ENCODE results near the gene CCNL2. TPM values are rescaled to one million over a fixed set of nuclear protein-coding genes. Genes with fewer than 3 reads are reported as not detected.
"Not testable (repeated sequence)": the region's sequence is repeated elsewhere in the genome, so short reads cannot be mapped to it uniquely, and the experiment has no call there.

Gene CCNL2
- 100 to 1,000 TPM in 3 of 4 donors, 10 to 100 TPM in 1; 71.9 to 224 (median 198) TPM for polyA plus RNA-seq
- long read RNA-seq, donor 1 = 0 reads
- long read RNA-seq, donor 2, transcript CCNL2-204 (6 exons, 3,082 nt) = major isoform, 9 of 23 reads
- long read RNA-seq, donor 2, partial matches to known transcripts = 0 of 23 reads
- long read RNA-seq, donor 2, other reads (novel, unspliced or antisense) = 5 of 23 reads
- long read RNA-seq, donor 3, transcript CCNL2-204 (6 exons, 3,082 nt) = major isoform, 10 of 75 reads
- long read RNA-seq, donor 3, transcript CCNL2-202 (6 exons, 1,186 nt) = minor isoform, 9 of 75 reads
- long read RNA-seq, donor 3, transcript CCNL2-206 (3 exons, 1,941 nt) = minor isoform, 6 of 75 reads
- long read RNA-seq, donor 3, partial matches to known transcripts = 45 of 75 reads
- long read RNA-seq, donor 3, other reads (novel, unspliced or antisense) = 0 of 75 reads
- long read RNA-seq, donor 4 = 0 reads
- long read RNA-seq, donor 5, transcript CCNL2-204 (6 exons, 3,082 nt) = major isoform, 6 of 11 reads
- long read RNA-seq, donor 5, partial matches to known transcripts = 0 of 11 reads
- long read RNA-seq, donor 5, other reads (novel, unspliced or antisense) = 0 of 11 reads
- long read RNA-seq, donor 6, transcript CCNL2-202 (6 exons, 1,186 nt) = minor isoform, 11 of 40 reads
- long read RNA-seq, donor 6, transcript CCNL2-204 (6 exons, 3,082 nt) = major isoform, 14 of 40 reads
- long read RNA-seq, donor 6, transcript CCNL2-206 (3 exons, 1,941 nt) = minor isoform, 6 of 40 reads
- long read RNA-seq, donor 6, partial matches to known transcripts = 0 of 40 reads
- long read RNA-seq, donor 6, other reads (novel, unspliced or antisense) = 5 of 40 reads
- long read RNA-seq, donor 7 = 0 reads
- long read RNA-seq, donor 8, partial matches to known transcripts = 0 of 7 reads
- long read RNA-seq, donor 8, other reads (novel, unspliced or antisense) = 0 of 7 reads
- long read RNA-seq, donor 9, transcript CCNL2-204 (6 exons, 3,082 nt) = major isoform, 6 of 13 reads
- long read RNA-seq, donor 9, partial matches to known transcripts = 0 of 13 reads
- long read RNA-seq, donor 9, other reads (novel, unspliced or antisense) = 0 of 13 reads
- long read RNA-seq, donor 10, transcript CCNL2-202 (6 exons, 1,186 nt) = minor isoform, 15 of 70 reads
- long read RNA-seq, donor 10, transcript CCNL2-204 (6 exons, 3,082 nt) = major isoform, 26 of 70 reads
- long read RNA-seq, donor 10, transcript CCNL2-206 (3 exons, 1,941 nt) = minor isoform, 5 of 70 reads
- long read RNA-seq, donor 10, partial matches to known transcripts = 0 of 70 reads
- long read RNA-seq, donor 10, other reads (novel, unspliced or antisense) = 22 of 70 reads

DNA sequence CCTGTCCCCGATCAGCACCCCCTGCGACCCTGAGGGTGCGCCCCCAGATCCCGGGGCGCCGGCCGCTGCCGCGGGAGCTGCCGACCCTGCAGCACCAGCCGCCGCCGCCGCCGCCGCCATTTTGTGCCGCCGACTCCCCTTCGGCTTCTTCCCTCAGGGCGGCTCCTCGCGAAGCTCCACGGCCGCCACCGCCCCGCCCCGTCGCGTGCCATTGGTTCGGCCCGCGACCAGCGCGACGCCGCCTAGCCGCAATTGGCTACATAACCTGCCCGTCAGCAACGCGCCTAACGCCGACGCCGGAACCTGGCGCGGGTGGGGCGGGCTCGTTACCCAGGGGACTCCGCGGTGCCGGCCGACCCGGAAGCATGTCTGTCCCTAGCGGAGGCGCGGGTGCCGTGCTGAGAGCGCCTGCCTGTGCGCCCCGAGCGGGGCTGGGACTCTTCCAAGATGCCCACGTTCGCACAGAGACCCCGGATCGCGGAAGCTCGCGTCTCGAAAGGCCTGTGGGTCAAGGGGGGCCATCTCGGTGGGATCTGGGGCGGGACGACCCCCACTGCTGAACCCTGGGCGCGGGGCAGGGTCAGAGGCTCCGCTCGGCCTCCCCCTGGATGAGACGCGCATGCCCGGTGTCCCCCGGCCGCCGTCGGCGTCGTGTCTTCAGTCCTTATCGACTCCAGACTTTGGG, at the start of gene CCNL2:
CCNL2 (minus strand) TSS at position 149 of the 685 bp plus-strand sequence; CDS start at position 120, 29 bp downstream.
- WGBS, 3 donors = 0 to 1% (median 0%) methylated on average over 61 to 86 of the region's 86 CpGs
- H3K27me3 ChIP-seq (ENCODE audit: control insufficient read depth in 3 of 3, insufficient read depth in 3 of 3, low read length in 3 of 3) = no peaks in the 10 kb centered on the region
- no peak for FAIRE-seq

GRCh38 chr1:1446631-1447030, 47.5 kb upstream of the CCNL2 start:
- H3K36me3 ChIP-seq (ENCODE audit: control insufficient read depth in 3 of 3, insufficient read depth in 2 of 3, low read depth in 1 of 3, low read length in 3 of 3); H3K27me3 ChIP-seq (ENCODE audit: control insufficient read depth in 3 of 3, insufficient read depth in 3 of 3, low read length in 3 of 3); H3K9me3 ChIP-seq (ENCODE audit: control insufficient read depth in 2 of 2, insufficient read depth in 1 of 2, low read depth in 1 of 2, low read length in 1 of 2); DNase-seq; H3K27ac ChIP-seq (ENCODE audit: low read depth in 1 of 3, low read length in 2 of 3); FAIRE-seq; H3K4me3 ChIP-seq (ENCODE audit: low read depth in 1 of 3, low read length in 3 of 3); H3K4me1 ChIP-seq (ENCODE audit: control insufficient read depth in 3 of 3, insufficient read depth in 2 of 3, low read depth in 1 of 3, low read length in 2 of 3): not testable (repeated sequence)
- WGBS, 3 donors = 93 to 95% (median 95%) methylated on average over 18 to 19 of the region's 19 CpGs

More for the DNA sequence above, at the start of gene CCNL2:
- Histone ChIP-seq H3K4me3 (ENCODE audit: low read depth in 1 of 3, low read length in 3 of 3) (peak within 1 kb of the TSS; percentile 82 to 99 (median 98)), H3K9me3 (ENCODE audit: control insufficient read depth in 2 of 2, insufficient read depth in 1 of 2, low read depth in 1 of 2, low read length in 1 of 2) (no peaks in the 10 kb centered on the region), H3K36me3 (ENCODE audit: control insufficient read depth in 3 of 3, insufficient read depth in 2 of 3, low read depth in 1 of 3, low read length in 3 of 3) (peaks cover 9 to 78% (median 11%) of the 10 kb centered on the region in 3 donors), H3K27ac (ENCODE audit: low read depth in 1 of 3, low read length in 2 of 3) (peak within 1 kb of the TSS; percentile 71 to 90 (median 75)), H3K4me1 (ENCODE audit: control insufficient read depth in 3 of 3, insufficient read depth in 2 of 3, low read depth in 1 of 3, low read length in 2 of 3) (peaks cover 0 to 25% (median 7%) of the 10 kb centered on the region in 3 donors)
- DNase-seq = peak; percentile 98 to 100

DNA sequence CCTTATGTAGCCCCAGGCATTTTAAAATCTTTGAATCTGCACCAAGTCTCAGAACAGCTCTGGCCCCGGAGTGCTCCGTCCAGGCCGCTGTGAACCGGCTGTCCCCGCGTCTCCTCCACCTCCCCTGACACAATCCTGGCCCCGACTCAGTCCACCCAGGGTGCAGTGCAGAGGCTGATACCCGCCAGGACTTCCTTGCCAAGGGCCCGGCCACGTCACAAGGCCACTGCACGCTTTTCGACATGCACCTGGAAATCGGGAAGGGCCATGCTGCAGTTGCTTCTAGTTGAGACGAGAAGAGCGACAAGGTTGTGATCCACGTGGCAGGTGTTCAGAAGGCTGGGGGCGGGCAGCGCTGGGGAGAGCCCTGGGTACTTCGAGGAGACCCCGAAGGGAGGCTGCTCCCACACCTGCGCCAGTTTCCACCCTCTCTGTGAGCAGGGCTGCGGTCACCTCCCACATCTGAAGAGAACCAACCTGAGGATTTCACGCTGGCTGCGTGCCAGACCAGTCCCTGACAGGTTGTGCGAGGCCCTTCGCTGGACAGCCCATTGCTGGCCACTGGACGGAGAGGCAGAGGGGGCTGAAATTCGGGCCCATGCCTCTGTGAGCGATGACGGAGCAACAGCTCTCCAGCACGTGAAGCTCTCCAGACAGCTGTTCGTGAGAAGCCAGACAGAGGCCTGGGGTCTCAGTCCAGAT, 43.1 kb upstream of the CCNL2 start:
- Histone ChIP-seq H3K4me3 (ENCODE audit: low read depth in 1 of 3, low read length in 3 of 3) (no peak overlapping the region), H3K27me3 (ENCODE audit: control insufficient read depth in 3 of 3, insufficient read depth in 3 of 3, low read length in 3 of 3) (no peaks in the 10 kb centered on the region), H3K9me3 (ENCODE audit: control insufficient read depth in 2 of 2, insufficient read depth in 1 of 2, low read depth in 1 of 2, low read length in 1 of 2) (no peaks in the 10 kb centered on the region), H3K4me1 (ENCODE audit: control insufficient read depth in 3 of 3, insufficient read depth in 2 of 3, low read depth in 1 of 3, low read length in 2 of 3) (peaks cover 0 to 33% (median 0%) of the 10 kb centered on the region in 3 donors), H3K36me3 (ENCODE audit: control insufficient read depth in 3 of 3, insufficient read depth in 2 of 3, low read depth in 1 of 3, low read length in 3 of 3) (peaks cover 0 to 41% (median 0%) of the 10 kb centered on the region in 3 donors), H3K27ac (ENCODE audit: low read depth in 1 of 3, low read length in 2 of 3) (no peak overlapping the region)
- DNase-seq = peak in 1 of 2 donors; percentile 6
- WGBS, 3 donors = 86 to 89% (median 89%) methylated on average over 32 of the region's 32 CpGs
- FAIRE-seq = no peak

DNA sequence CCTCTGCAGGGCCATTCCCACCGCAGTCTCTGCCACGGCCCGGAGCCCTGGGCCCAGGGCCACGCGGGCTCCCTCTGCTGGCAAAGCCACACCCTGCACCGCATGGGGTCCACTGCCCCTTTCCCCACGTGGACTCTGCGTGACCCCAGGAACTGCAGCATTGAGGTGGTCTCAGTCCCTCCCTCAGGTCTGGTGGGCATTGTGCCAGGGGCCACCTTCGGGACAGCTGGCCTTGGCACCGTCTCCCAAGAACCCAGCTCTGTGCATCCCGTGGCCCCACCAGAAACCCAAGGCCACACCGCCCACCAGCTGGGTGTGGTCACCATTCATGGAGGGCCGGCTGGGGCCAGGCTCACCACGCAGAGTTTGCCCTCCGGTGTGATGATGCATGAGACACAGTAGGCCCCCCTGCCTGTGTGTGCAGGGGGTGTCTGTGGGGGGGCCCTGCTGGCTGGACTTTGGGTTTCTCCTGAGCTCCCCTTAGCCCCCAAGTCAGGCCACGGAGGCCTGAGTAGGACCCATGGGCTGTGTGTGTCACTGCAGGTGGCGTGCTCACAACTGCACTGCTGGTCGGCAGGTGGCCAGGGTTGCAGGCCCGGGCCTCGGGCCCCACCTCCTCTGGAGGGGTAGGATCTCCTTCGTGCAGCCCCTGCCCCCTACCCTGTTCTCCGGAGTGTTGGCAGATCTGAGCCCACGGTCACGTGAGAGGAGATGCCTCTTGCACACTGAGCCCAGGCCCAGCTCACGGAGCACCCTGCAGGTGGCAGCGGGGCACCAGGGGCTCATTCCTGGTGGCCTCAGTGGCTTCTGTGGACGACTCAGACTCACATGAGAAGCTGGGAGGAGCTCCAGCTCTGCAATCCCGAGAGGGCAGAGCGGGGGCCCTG, 42.1 kb upstream of the CCNL2 start:
- 18 to 35% (median 22%) methylated on average over 29 of the region's 29 CpGs for WGBS, 3 donors
- Histone ChIP-seq H3K27ac (ENCODE audit: low read depth in 1 of 3, low read length in 2 of 3) (no peak overlapping the region), H3K9me3 (ENCODE audit: control insufficient read depth in 2 of 2, insufficient read depth in 1 of 2, low read depth in 1 of 2, low read length in 1 of 2) (no peaks in the 10 kb centered on the region), H3K4me1 (ENCODE audit: control insufficient read depth in 3 of 3, insufficient read depth in 2 of 3, low read depth in 1 of 3, low read length in 2 of 3) (peaks cover 0 to 42% (median 0%) of the 10 kb centered on the region in 3 donors), H3K4me3 (ENCODE audit: low read depth in 1 of 3, low read length in 3 of 3) (no peak overlapping the region), H3K36me3 (ENCODE audit: control insufficient read depth in 3 of 3, insufficient read depth in 2 of 3, low read depth in 1 of 3, low read length in 3 of 3) (peaks cover 0 to 47% (median 0%) of the 10 kb centered on the region in 3 donors), H3K27me3 (ENCODE audit: control insufficient read depth in 3 of 3, insufficient read depth in 3 of 3, low read length in 3 of 3) (no peaks in the 10 kb centered on the region)
- no peak for FAIRE-seq
- DNase-seq = peak; percentile 45 to 73

GRCh38 chr1:1440262-1441001, 41.3 kb upstream of the CCNL2 start:
- Histone ChIP-seq H3K36me3 (ENCODE audit: control insufficient read depth in 3 of 3, insufficient read depth in 2 of 3, low read depth in 1 of 3, low read length in 3 of 3) (peaks cover 0 to 47% (median 0%) of the 10 kb centered on the region in 3 donors), H3K27ac (ENCODE audit: low read depth in 1 of 3, low read length in 2 of 3) (no peak overlapping the region), H3K27me3 (ENCODE audit: control insufficient read depth in 3 of 3, insufficient read depth in 3 of 3, low read length in 3 of 3) (no peaks in the 10 kb centered on the region), H3K4me3 (ENCODE audit: low read depth in 1 of 3, low read length in 3 of 3) (no peak overlapping the region), H3K4me1 (ENCODE audit: control insufficient read depth in 3 of 3, insufficient read depth in 2 of 3, low read depth in 1 of 3, low read length in 2 of 3) (peaks cover 0 to 46% (median 0%) of the 10 kb centered on the region in 3 donors), H3K9me3 (ENCODE audit: control insufficient read depth in 2 of 2, insufficient read depth in 1 of 2, low read depth in 1 of 2, low read length in 1 of 2) (no peaks in the 10 kb centered on the region)
- WGBS, 3 donors = 54 to 73% (median 54%) methylated on average over 24 to 26 of the region's 26 CpGs
- FAIRE-seq = no peak
- DNase-seq = no peak

GRCh38 chr1:1439546-1440261, 40.6 kb upstream of the CCNL2 start:
- peaks cover 0 to 52% (median 0%) of the 10 kb centered on the region in 3 donors for H3K4me1 ChIP-seq (ENCODE audit: control insufficient read depth in 3 of 3, insufficient read depth in 2 of 3, low read depth in 1 of 3, low read length in 2 of 3)
- 87 to 88% (median 88%) methylated on average over 56 to 82 of the region's 82 CpGs for WGBS, 3 donors

More at GRCh38 chr1:1439546-1440261, 40.6 kb upstream of the CCNL2 start:
- peaks cover 0 to 47% (median 0%) of the 10 kb centered on the region in 3 donors for H3K36me3 ChIP-seq (ENCODE audit: control insufficient read depth in 3 of 3, insufficient read depth in 2 of 3, low read depth in 1 of 3, low read length in 3 of 3)
- H3K27ac ChIP-seq (ENCODE audit: low read depth in 1 of 3, low read length in 2 of 3) = no peak overlapping the region
- DNase-seq = no peak
- no peaks in the 10 kb centered on the region for H3K27me3 ChIP-seq (ENCODE audit: control insufficient read depth in 3 of 3, insufficient read depth in 3 of 3, low read length in 3 of 3)
- H3K4me3 ChIP-seq (ENCODE audit: low read depth in 1 of 3, low read length in 3 of 3) = no peak overlapping the region
- no peaks in the 10 kb centered on the region for H3K9me3 ChIP-seq (ENCODE audit: control insufficient read depth in 2 of 2, insufficient read depth in 1 of 2, low read depth in 1 of 2, low read length in 1 of 2)
- no peak for FAIRE-seq
